GM12891 (cell line): ENCODE data around the gene VKORC1L1.
"Not testable (repeated sequence)": the region's sequence is repeated elsewhere in the genome, so short reads cannot be mapped to it uniquely, and the experiment has no call there.

Source experiments
- POLR2A ChIP-seq: IDR thresholded peaks from 2 replicates; pipeline ENCODE4 v1.6.1; 2011; ENCODE audit warnings: low read depth, low read length, control low read depth
- POLR2AphosphoS5 ChIP-seq: IDR thresholded peaks from 2 replicates; pipeline ENCODE4 v1.6.1; 2011; ENCODE audit warnings: low read depth, low read length, control low read depth
- TAF1 ChIP-seq: IDR thresholded peaks from 2 replicates; pipeline ENCODE4 v1.6.1; 2011; ENCODE audit warnings: low read depth, low read length, control low read depth

GRCh38 chr7:66000823-66001417, 128.0 kb downstream of the VKORC1L1 start:
- not testable (repeated sequence) for TF ChIP-seq POLR2A, TAF1, POLR2AphosphoS5
